Astrocyte (in vitro differentiated cells and primary cell): Measurements from ENCODE around the gene MBD3L2B.

Source experiments
- CTCF ChIP-seq: IDR thresholded peaks from 2 replicates; pipeline ENCODE4 v1.5.1; 2011; ENCODE audit warnings: low read depth, mild to moderate bottlenecking, inconsistent platforms, low read length, moderate library complexity; ENCODE audit not compliant: insufficient read depth
- EZH2 ChIP-seq: IDR thresholded peaks from 2 replicates; pipeline ENCODE4 v1.6.1; 2012; ENCODE audit warnings: mild to moderate bottlenecking, low read length, inconsistent platforms; ENCODE audit not compliant: insufficient read depth

- TF ChIP-seq CTCF (no peak), EZH2 (no peak)
Measured at GRCh38 chr19:6999933-7000332, 21.3 kb downstream of the MBD3L2B start.
